MM.1S (cell line): ENCODE measurements around the gene SFI1.

Experiments used
- DNase-seq: peaks from one replicate; pipeline ENCODE4 v3.0.0-alpha.2; 2015
- H2AFZ ChIP-seq: fragments of 300-600 bp; sonication (generic); 2 replicates; pipeline ENCODE4 v1.6.0; 2016; ENCODE audit warnings: antibody characterized with exemption, low read length
- H3F3A ChIP-seq: fragments of 300-600 bp; sonication (generic); 2 replicates; pipeline ENCODE4 v1.6.1; 2016; ENCODE audit warnings: mild to moderate bottlenecking, antibody characterized with exemption, low read length, moderate library complexity, mixed read lengths; ENCODE audit not compliant: insufficient read depth
- H3K27ac ChIP-seq: fragments of 300-600 bp; sonication (generic); 2 replicates; pipeline ENCODE4 v1.5.1; 2016; ENCODE audit warnings: mild to moderate bottlenecking, low read length
- H3K27me3 ChIP-seq: fragments of 300-600 bp; sonication (generic); replicated peaks from 2 replicates; pipeline ENCODE4 v1.6.0; 2016; ENCODE audit warnings: low read length; ENCODE audit not compliant: insufficient read depth
- H3K36me3 ChIP-seq: fragments of 300-600 bp; sonication (generic); replicated peaks from 2 replicates; pipeline ENCODE4 v1.6.1; 2016; ENCODE audit warnings: mild to moderate bottlenecking, low read length, mixed read lengths; ENCODE audit not compliant: insufficient read depth
- H3K4me1 ChIP-seq: fragments of 300-600 bp; sonication (generic); 2 replicates; pipeline ENCODE4 v1.6.1; 2016; ENCODE audit warnings: low read length, mixed read lengths
- H3K4me2 ChIP-seq: fragments of 300-600 bp; sonication (generic); 2 replicates; pipeline ENCODE4 v1.6.0; 2016; ENCODE audit warnings: low read depth, low read length
- H3K4me3 ChIP-seq: fragments of 300-600 bp; sonication (generic); 2 replicates; pipeline ENCODE4 v1.5.1; 2016; ENCODE audit warnings: low read length, mixed read lengths
- H3K79me2 ChIP-seq: fragments of 300-600 bp; sonication (generic); 2 replicates; pipeline ENCODE4 v1.6.1; 2016; ENCODE audit warnings: mixed run types, low read length, mixed read lengths
- H3K9ac ChIP-seq: fragments of 300-600 bp; sonication (generic); 2 replicates; pipeline ENCODE4 v1.6.1; 2016; ENCODE audit warnings: low read length, mixed read lengths
- H3K9me2 ChIP-seq: fragments of 300-600 bp; sonication (generic); replicated peaks from 2 replicates; pipeline ENCODE4 v1.6.1; 2016; ENCODE audit warnings: mild to moderate bottlenecking, low read length, mixed read lengths; ENCODE audit not compliant: insufficient read depth
- H3K9me3 ChIP-seq: fragments of 300-600 bp; sonication (generic); replicated peaks from 2 replicates; pipeline ENCODE4 v1.6.1; 2016; ENCODE audit warnings: mild to moderate bottlenecking, low read length, mixed read lengths; ENCODE audit not compliant: insufficient read depth
- H4K20me1 ChIP-seq: fragments of 300-600 bp; sonication (generic); 2 replicates; pipeline ENCODE4 v1.6.1; 2016; ENCODE audit warnings: mild to moderate bottlenecking, low read length, moderate library complexity, mixed read lengths; ENCODE audit not compliant: insufficient read depth
- EZH2 ChIP-seq: fragments of 300-600 bp; sonication (generic); optimal IDR thresholded peaks from 2 replicates; pipeline ENCODE3; 2017; ENCODE audit warnings: low read depth, mild to moderate bottlenecking, antibody characterized with exemption, low read length, mixed read lengths
- EZH2phosphoT487 ChIP-seq: fragments of 300-600 bp; sonication (generic); IDR thresholded peaks from 2 replicates; pipeline ENCODE4 v1.6.1; 2018; ENCODE audit warnings: antibody characterized with exemption, low read length
- TF ChIP-seq, protein P1 (sequence below): fragments of 300-600 bp; sonication (generic); IDR thresholded peaks from 2 replicates; pipeline ENCODE4 v1.5.1; 2016; ENCODE audit warnings: antibody characterized with exemption, low read length, mixed read lengths

Gene SFI1

DNA sequence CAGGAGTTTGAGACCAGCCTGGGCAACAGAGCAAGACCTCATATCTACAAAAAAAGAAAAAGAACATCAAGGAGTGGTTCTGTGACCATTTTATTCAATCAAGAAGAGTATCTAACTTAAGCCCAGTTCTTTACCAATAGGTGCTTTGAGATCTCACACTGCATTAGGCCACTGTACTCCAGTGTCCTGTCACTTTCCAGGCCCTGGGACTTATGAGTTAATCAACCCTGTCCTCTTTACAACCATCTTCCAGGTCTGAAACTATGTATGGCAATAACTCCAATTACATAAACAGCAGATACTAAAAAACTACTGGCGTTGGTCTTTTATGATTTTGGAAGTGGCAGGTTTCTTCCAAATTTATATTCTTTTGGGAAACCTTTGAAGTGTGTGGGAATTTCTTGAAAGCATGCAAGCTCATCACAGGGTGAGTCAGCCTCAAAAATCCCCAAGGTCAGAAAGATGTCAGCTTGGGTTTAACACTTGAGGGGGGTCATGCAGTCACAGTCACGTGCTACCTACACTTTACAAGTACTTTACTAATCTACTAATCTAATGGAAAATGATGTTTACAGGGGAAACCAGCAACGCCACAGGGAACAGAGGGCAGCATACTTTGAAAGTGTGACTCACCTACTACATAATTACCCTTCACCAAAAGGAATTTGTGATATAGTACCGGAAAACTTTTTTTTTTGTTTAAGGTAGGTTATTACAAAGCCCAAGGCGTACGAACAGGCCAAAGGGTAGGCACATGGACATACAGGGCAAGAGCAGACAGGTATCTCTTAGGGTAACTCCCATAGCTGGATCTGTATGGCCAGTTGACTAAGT lies 150.1 kb downstream of the SFI1 start:
- no peaks in the 10 kb centered on the region for H4K20me1 ChIP-seq
- no peaks in the 10 kb centered on the region for H3K27me3 ChIP-seq
- no peaks in the 10 kb centered on the region for H3K9me3 ChIP-seq
- no peak for DNase-seq
- H3K4me2 ChIP-seq, result no peak overlapping the region
- H3K4me1 ChIP-seq, result no peaks in the 10 kb centered on the region
- 0 out of 2 replicates have a peak, but pooled peaks cover 5% of the 10 kb centered on the region for H3K36me3 ChIP-seq
- peaks cover 35% of the 10 kb centered on the region for H3K79me2 ChIP-seq
- H3K4me3 ChIP-seq, result no peak overlapping the region
- H3K9ac ChIP-seq, result no peak overlapping the region
- H3K27ac ChIP-seq, result no peak overlapping the region
- no peaks in the 10 kb centered on the region for H3F3A ChIP-seq
- TF ChIP-seq EZH2phosphoT487 (no peak), EZH2 (no peak)
- TF ChIP-seq, protein P1, sequence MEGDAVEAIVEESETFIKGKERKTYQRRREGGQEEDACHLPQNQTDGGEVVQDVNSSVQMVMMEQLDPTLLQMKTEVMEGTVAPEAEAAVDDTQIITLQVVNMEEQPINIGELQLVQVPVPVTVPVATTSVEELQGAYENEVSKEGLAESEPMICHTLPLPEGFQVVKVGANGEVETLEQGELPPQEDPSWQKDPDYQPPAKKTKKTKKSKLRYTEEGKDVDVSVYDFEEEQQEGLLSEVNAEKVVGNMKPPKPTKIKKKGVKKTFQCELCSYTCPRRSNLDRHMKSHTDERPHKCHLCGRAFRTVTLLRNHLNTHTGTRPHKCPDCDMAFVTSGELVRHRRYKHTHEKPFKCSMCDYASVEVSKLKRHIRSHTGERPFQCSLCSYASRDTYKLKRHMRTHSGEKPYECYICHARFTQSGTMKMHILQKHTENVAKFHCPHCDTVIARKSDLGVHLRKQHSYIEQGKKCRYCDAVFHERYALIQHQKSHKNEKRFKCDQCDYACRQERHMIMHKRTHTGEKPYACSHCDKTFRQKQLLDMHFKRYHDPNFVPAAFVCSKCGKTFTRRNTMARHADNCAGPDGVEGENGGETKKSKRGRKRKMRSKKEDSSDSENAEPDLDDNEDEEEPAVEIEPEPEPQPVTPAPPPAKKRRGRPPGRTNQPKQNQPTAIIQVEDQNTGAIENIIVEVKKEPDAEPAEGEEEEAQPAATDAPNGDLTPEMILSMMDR, result no peak
- H3K9me2 ChIP-seq, result no peaks in the 10 kb centered on the region
- H2AFZ ChIP-seq, result no peak overlapping the region

DNA sequence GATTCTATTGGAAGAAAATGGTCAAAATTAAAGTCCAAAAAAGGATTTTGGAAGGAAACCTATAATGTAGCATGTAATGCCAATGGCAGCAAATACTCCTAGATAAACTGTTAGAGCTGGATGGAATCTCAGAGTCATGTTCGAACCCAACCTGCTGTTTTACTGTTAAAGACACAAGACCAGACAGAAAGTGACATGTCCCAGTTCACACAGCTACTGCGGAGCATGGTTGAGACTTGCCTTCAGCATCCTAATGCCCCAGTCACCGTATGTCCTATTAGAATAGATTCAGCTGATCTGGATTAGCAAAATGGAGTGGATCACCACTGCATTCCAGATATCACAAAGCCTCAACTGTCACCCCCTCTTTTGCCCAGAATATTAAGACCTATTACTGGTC lies 150.7 kb downstream of the SFI1 start:
- H3K4me1 ChIP-seq, result 0 out of 2 replicates have a peak, but pooled peaks cover 5% of the 10 kb centered on the region
- no peaks in the 10 kb centered on the region for H3K27me3 ChIP-seq
- H3K4me3 ChIP-seq, result no peak overlapping the region
- H4K20me1 ChIP-seq, result no peaks in the 10 kb centered on the region
- no peak overlapping the region for H2AFZ ChIP-seq
- H3K9me2 ChIP-seq, result no peaks in the 10 kb centered on the region
- 0 out of 2 replicates have a peak, but pooled peaks cover 3% of the 10 kb centered on the region for H3F3A ChIP-seq
- peaks cover 37% of the 10 kb centered on the region for H3K79me2 ChIP-seq
- H3K4me2 ChIP-seq, result no peak overlapping the region
- H3K27ac ChIP-seq, result no peak overlapping the region
- no peak overlapping the region for H3K9ac ChIP-seq
- TF ChIP-seq EZH2, result no peak
- TF ChIP-seq, protein P1, result no peak
- TF ChIP-seq EZH2phosphoT487, result no peak
- H3K36me3 ChIP-seq, result 0 out of 2 replicates have a peak, but pooled peaks cover 3% of the 10 kb centered on the region
- H3K9me3 ChIP-seq, result no peaks in the 10 kb centered on the region
- no peak for DNase-seq

DNA sequence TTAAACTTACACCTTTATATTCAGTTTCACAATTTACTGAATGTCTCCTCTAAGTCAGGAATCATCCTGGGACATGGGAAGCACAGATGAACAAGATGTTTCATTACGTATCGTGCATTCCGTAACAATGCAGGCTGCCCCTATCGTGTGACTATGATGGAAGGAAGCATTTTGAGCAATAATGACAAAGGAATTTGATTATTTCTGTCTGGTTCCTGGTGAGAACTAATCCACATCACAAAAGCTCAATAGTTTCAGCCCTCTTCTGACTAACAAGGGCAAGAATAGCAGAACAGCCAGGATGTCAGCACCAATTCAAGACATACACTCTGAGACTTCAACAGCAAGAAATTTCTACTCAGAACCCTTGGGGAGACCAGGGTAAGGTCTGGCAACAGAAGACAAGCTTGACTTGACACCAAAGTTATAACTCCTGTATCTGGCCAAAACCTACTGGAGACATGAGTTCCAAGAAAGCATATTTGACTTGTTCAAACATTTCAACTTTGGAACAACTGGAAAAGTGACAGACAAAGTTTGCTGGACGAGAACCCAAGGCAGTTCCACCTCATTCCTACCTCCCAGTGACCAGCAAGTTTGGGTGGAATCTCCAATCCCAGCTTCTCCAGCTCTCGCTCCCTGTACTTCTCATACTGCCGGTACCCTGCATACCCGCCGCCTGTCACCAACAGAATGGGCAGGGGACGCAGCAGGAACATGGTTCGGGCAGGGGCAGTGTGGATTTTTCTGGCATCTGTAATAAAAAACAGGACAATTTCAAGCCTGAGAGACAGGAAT lies 151.4 kb downstream of the SFI1 start:
- H3K4me3 ChIP-seq, result no peak overlapping the region
- H2AFZ ChIP-seq, result no peak overlapping the region
- H3K79me2 ChIP-seq, result peaks cover 40% of the 10 kb centered on the region
- no peaks in the 10 kb centered on the region for H3K9me3 ChIP-seq
- no peaks in the 10 kb centered on the region for H4K20me1 ChIP-seq
- 0 out of 2 replicates have a peak, but pooled peaks cover 3% of the 10 kb centered on the region for H3K36me3 ChIP-seq
- H3K9me2 ChIP-seq, result no peaks in the 10 kb centered on the region
- H3K27me3 ChIP-seq, result no peaks in the 10 kb centered on the region
- H3K4me1 ChIP-seq, result 0 out of 2 replicates have a peak, but pooled peaks cover 9% of the 10 kb centered on the region
- H3K4me2 ChIP-seq, result no peak overlapping the region
- TF ChIP-seq, protein P1, result no peak
- TF ChIP-seq EZH2phosphoT487, result no peak
- no peak for TF ChIP-seq EZH2
- DNase-seq, result no peak
- 0 out of 2 replicates have a peak, but pooled peaks cover 3% of the 10 kb centered on the region for H3F3A ChIP-seq
- H3K9ac ChIP-seq, result no peak overlapping the region
- no peak overlapping the region for H3K27ac ChIP-seq
